NCI-H82 (cell line): Measurements from ENCODE around the gene TMEM272.

ENCODE experiments used
- DNase-seq: peaks from one replicate; lab custom pipeline; 2025; lab: John Stamatoyannopoulos, UW

The TMEM272 gene

DNA sequence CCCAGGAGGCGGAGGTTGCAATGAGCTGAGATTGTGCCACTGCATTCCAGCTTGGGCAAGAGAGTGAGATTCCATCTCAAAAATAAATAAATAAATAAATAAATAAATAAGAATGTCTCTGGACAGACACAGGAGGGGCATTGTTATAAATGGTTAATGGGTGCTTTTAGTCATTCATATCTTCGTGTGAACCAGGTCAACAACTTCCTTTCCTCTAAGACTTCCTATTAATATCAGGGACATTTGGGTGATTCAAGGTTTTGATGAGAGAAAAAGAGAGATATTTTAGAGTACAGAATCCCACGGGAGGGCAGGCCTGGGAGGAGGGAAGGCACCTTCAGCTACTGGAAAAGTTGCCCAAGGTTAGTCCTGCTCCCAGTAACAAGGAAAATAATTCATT lies 64.9 kb downstream of the TMEM272 start:
- DNase-seq: no peak

DNA sequence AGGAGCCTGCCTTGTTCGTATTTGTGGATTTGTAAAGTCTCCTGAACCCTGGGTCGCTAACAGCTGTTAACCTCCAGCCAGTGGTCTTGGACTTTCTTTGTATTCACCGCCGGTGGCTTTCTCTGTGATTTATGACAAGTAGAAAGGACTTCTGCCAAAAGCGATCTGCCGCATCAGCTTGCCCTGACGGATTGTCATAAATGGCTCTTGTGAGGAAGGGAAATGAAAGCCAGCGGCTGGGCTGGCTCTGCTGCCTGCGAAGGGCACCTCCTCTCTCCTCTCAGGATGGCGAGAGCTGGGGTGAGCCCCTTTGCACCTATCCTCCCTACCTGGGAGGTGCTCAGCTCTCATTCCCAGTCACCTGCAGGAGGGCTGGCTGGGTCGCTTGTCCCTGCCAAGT lies 66.6 kb downstream of the TMEM272 start:
- no peak for DNase-seq

DNA sequence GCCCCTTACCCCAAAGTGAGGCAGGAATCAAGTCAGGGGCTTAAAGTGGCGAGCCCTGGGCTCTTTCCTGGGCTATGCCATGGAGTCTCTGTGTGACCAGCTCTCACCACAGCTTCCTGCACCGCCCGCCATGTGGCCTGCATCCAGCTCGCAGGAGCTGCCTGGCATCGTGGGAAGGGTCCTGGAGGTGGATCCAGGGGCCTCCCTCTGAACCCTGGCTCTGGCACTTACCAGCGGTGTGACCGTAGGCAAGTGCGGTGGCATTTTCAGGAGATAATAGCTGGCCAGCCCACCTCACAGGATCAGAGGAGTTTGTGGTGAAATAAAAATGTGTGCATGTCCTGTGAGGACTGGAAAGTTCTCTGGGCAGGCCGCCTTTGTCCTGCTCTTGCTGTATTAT lies 67.1 kb downstream of the TMEM272 start:
- no peak for DNase-seq

DNA sequence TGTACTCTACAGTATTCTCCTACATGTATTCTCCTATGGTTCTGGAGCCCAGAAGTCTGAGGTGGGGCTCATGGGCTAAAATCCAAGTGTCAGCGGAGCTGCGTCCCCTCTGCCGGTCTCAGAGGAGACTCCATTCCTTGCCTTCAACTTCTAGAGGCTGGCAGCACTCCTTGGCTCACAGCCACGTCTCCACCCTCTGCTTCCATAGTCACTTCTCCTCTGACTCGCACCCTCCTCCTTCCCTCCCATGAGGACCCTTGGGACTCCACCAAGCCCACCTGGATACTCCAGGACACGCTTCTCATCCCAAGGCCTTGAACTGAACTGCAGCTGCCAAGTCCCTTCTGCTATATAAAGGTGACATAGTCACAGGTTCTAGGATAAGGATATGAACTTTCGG lies 68.8 kb downstream of the TMEM272 start:
- DNase-seq: no peak

DNA sequence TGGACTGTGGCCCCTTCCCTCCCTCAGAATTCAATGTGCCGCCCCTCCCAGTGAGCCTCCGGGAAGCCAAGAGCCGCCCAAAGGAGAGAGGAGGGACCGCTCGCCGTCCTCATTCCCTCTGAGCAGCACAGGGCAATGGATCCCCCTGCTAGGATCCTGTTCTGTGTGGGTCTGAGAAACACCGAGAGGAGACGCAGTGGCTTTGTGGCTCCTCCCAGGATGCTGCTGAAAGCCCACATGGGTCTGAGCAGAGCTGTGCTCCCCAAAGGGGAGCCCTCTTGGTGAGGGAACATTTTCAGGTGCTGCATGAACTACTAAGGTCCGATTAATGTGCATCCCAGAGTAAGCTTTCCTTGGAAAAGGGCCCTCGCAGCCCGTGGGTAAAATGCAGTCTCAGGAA lies 71.5 kb downstream of the TMEM272 start:
- DNase-seq: no peak

DNA sequence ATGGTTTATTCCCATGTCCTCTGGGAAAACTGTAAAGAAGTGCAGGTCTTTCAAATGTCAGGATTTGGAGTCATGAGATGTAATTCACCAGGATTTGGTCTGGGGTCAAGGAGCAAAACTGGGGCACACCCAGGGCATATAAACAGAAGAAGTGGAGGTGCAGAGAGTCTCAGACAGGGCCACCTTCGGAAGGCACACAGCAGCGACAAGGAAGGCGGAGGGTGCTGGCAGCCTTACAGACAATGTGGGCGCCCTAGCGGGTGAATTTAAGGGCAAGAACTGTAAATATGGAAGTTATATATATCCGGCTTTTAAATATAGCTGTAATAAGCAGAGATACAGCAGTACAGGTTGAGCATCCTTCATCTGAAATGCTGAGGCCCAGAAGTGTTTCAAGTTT lies 72.2 kb downstream of the TMEM272 start:
- DNase-seq: no peak

DNA sequence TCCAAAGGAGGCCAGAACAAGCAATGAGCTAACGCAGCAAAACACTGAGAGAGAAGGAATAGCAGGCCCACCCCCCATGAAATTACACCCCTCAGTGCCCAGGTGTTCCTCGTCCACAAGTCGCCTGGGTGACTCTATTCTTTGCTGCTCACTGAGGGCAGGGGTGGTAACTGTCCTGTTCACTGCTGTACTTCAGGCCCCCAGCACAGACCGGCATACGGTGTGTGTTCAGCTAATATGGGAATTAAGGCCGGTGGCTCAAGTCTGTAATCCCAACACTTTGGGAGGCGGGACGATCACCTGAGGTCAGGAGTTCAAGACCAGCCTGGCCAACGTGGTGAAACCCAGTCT lies 72.9 kb downstream of the TMEM272 start:
- DNase-seq: no peak

DNA sequence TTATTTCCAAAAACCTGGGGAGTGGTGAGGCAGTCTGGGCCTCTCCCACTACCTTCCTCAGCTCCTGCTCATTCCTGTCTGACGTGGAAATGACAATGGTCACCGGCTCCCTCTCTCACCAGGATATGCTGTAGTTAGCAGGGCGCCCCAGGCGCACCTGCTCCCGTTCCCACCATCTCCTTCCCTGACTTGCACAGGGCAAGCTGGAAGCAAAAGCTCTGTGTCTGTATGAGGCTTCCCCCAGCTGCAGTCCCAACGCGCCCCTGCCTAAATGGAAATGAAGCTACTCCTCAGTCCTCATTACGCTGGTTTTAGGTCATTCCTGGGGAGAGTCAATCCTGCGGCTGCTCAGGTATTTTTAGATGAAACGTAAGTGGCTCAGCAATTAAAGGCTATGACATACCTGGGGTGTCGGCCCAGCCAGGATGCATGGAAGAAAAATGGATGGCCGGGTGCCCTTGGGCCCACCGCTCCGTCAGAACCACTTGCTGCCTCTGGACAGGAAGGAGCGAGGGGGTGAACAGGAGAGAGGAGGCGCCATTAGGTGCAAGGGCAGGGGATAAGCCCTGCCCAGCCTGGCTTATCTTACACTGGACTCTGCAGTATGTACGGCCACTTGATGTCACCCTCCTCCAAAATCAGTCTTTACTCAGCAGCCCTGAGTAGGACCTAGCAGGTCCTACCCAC lies 73.4 kb downstream of the TMEM272 start:
- DNase-seq: no peak

DNA sequence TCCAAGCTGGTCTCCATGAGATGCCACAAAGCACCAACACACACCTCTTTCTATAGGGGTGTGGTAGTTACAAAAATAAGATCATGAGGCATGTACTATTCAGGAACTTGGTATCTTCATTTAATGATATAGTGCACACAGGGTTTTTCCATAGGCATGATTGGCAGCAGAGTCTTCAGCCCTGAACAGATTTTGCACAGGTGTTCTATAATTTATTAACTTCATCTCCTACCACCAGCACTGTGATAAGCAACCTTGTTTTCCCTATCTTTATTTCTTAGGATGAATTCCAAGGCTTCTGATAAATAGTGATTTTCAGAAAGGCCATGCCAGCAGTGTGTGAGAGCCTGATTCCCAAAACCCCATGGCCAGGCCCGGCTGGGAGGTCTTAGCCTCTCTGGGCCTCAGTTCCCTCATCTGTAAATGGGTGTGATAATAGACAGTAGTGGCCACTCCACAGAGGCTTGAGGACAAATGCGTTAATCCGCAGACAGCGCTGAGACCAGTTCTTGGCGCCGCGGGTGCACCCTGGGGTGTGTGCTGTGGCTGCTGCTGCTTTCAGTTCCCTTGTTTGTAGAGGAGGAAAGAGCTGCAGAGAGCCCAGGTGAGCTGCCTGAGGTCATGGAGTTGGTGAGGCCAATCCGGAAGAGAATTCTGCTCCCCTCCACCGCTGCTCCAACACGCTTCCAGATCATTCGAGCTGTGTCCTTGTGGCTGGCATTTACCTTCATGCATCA lies 74.1 kb downstream of the TMEM272 start:
- no peak for DNase-seq

DNA sequence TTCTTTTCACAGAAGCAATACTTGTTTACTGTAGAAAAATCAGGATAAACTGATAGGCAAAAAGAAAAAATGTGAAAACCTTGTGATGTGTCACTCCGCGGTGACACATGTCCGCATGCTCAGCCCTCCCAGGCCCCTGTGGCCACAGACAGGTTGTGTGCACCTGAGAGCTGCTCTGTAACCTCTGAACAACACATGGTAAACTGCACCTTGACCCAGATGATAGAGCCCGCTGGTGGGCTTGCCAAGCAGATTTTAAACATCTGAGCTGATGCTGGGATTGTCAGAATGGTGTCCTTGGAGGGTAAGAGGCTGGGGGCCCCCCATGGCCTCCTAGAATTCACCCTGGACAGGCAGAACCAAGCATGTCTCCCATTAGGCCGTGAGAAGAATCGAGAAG lies 74.8 kb downstream of the TMEM272 start:
- DNase-seq: no peak

DNA sequence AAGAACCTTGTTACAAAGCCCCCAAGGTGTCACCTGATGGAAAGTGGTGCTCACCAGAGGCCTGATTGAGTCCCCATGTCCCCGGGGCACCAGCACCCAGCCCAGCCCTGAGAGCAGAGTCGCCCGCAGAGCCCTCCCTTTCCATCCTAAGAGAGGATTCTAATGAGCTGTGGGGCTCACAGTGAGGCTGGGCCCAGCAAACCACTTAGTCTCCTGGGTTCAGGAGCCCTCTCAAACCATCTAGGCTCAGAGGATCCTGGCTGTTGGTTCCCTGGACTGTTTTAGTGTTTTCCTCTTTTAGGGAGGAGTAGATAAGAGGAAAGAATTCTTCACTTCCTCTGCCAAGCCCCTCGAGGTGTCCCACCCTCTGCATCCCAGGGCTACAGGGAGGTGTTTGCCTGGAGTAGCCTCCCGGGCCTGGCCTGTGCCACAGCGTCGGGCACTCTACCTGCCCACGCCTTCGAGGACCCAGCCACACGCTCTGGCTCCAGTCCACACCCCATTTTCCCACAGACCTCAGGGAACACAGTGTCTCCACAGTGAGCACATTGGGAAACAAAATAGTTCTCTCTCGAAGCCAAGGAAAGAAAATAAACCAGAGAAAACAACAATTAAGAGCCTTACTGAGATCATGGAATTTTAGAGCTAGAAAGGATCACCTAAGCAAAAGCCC lies 75.4 kb downstream of the TMEM272 start:
- DNase-seq: no peak

DNA sequence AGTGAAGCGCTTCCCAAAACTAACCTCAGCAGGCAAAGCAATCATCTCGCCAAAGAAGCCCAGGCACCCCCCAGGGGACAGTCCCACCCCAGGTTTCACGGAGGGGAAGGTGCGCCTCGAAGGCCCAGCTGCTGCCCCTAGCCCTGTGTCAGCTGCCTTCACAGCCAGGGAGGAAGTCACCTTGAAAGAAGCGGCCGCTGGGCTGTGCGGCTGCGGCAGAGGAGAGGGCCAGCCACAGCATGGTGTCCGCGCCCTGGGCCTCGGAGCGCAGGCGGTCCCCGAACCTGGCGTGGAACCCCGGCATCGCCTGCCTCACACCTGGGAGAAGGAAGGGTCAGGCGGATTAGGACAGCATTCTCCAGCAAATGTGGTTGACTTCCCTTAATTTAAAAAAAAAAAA lies 76.0 kb downstream of the TMEM272 start:
- DNase-seq: no peak

DNA sequence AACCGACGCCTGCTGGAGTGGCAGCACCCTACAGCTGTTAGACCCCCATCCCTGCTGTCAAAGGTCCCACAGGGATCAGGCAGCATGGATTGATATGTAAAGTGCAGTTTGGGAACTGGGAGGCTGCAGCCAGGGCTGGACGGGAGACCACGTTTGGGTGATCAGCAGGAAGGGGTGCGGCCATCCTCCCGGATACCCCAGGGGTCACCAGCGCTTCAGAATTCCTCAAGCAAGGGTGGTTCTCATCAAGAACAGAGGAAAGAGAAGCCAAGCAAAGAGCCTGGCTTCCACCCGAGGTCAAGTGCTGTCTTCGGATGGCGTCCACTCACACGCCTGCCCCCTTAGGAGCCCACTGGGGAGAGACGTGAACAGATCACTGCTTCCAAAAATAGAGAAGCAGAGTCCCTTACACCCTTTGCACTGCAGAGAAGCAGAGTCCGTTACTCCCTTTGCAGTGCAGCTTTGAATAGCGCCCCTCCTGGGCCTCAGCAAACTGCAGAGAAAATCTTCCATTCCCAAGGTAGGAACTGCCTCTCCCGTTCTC lies 76.5 kb downstream of the TMEM272 start:
- no peak for DNase-seq

DNA sequence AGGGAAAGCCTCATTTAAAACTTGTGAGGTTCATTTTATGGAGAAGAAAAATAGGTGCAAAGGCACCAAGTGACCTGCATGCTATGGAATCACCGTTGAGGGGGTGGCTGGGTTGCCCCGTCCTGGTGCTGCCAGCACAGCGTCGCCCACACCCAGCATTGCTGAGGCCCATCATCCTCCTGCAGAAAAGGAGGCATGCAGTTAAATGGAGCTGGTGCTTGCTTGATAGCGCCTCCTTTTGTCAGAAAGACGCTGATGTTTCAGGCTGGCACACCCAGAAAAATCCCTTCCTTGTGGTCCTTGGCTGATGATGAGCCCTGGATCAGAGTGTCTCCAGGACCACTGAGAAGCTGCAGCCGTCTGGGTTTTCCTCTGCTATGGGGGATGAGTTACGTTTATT lies 77.9 kb downstream of the TMEM272 start:
- peak; percentile 19 for DNase-seq

DNA sequence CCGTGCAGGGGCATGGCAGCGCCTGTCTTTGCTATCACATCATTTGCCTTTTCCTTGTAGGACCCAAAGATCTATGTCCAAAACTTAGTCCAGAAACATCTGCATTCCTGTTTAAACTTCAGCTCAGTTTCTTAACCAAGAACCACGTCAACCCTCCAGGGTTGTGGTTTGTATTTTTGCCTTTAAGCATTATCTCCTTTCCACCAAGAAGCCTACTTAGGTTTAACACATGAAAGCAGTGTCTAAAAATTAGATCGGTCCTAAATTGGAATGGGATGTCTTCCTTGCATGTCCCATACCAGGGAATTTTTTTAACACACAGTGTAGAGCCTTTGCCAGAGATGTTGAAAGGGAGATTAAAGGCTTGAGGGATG lies 79.8 kb downstream of the TMEM272 start:
- DNase-seq: no peak

DNA sequence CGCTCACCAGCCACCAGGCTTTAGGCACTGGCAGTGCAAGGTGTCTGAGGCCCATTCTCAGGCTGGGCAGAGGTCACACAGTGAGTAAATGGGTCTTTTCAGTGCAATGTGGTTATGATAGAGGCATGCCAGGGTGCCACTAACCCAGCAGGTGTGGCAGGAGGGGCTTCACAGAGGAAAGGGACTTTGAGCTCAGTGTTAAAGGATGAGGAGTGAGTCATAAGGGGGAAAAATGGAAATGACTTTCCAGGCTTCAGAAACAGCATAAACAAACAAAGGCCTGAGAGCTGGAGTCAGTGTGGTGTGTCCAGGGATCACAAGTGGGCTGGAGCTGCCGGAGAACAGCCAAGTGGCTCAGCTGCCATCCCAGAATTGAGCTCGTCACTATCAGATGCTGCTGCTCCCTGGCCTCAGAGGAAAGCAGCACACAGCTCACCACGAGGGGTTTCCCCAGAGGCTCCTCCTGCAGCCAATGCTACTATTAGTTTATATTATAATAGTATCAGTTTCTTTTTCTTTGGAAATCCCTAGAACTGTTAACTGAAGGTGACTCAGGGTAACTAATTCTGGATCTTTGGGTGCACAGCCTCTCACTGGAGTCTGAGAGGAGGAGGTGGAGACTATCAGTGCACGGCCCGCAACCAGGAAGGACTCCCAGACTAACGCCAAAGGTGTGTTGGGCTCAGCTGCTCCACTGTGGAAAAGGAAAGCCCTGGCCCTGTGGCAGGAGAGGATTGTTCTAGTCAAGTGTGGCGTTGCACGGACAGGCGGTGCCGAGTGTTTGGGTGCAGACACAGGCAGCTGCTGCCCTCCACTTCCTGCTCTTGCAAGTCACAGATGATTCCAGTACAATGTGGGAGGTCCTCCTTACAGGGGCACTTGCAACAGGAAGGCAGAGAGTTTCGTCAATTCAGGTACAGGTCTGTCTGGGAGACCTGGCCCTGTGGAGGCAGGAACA lies 80.5 kb downstream of the TMEM272 start:
- DNase-seq: no peak

DNA sequence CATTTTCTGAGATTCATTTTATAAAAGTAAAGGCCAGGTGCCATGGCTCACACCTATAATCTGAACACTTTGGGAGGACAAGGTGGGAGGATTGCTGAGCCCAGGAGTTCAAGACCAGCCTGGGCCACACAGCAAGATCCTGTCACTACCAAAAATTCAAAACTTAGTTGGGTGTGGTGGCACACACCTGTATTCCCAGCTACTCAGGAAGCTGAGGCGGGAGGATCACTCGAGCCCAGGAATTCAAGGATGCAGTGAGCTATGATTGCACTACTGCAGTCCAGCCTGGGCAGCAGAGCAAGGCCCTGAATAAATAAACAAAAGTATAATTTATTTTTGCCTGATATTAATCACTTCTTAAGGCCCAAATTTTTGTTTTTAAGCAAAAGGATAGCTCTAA lies 81.5 kb downstream of the TMEM272 start:
- DNase-seq: no peak
